ENCODE results near the gene EIF2AK3. TPM values are rescaled to one million over a fixed set of nuclear protein-coding genes. Genes with fewer than 3 reads are reported as not detected.
A peak's percentile ranks its signal among the peaks of the same experiment; 100 is the strongest.

Gene EIF2AK3
- total and polyA plus RNA-seq, 10 of the 15 experiments (the other 5 are each of a cell fraction or from before 2014, with no cell fraction given): 5.0 to 44.7 (median 22.4) TPM

DNA sequence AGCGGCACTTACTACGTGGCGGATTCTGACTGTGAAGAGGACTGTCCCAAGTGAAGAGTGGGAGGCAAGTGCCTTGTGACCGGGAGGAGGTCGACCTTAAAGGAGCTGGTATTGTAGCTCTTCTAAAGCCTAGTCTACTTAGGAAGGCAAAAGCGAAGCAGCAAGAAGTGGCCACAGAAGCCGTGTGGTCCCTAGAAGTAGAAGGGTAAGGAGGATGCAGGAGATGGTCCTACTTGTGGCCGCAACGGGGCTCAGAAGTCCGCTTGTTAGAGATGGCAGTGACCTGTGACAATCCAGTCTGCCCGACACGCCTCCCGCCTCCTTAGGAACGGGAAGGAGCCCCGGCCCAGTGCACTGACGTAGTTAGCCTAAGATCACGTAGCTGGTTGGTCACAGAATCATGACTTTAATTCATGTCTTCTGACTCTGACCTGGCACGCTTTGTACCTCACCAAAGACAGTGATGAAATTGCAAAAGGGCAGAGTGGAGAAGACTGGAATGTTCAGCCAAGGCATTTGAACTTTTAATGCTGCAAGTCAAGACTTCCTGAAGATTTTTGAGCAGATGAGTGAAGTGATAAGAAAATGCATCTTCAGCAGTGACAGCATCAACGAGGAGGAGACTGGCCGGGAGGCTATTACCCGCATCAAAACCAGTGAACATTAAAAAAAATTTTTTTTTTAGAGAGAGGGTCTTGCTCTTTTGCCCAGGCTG lies 749 bp upstream of the EIF2AK3 start (continued):
- TF ChIP-seq EGR1 (IDR thresholded peaks at IDR 0.05; ENCODE audit: borderline replicate concordance in 1 of 2, low read depth in 2 of 2, low read length in 2 of 2): no peak
- TF ChIP-seq GATAD2B (conservative IDR thresholded peaks at IDR 0.05; ENCODE audit: low read depth): peak; percentile 76; the same call in 1 of the 2 replicates
- no peak for TF ChIP-seq ZSCAN29 (IDR thresholded peaks at IDR 0.05)
- TF ChIP-seq PKNOX1 (IDR thresholded peaks at IDR 0.05): no peak
- no peak for TF ChIP-seq ZBTB11 (CRISPR knock-in tag; IDR thresholded peaks at IDR 0.05)
- peak; percentile 90 for TF ChIP-seq IKZF1 (conservative IDR thresholded peaks at IDR 0.05)
- no peak for TF ChIP-seq FOS (IDR thresholded peaks at IDR 0.05; ENCODE audit: borderline replicate concordance, extremely low read depth, insufficient read length)
- TF ChIP-seq, protein P1, sequence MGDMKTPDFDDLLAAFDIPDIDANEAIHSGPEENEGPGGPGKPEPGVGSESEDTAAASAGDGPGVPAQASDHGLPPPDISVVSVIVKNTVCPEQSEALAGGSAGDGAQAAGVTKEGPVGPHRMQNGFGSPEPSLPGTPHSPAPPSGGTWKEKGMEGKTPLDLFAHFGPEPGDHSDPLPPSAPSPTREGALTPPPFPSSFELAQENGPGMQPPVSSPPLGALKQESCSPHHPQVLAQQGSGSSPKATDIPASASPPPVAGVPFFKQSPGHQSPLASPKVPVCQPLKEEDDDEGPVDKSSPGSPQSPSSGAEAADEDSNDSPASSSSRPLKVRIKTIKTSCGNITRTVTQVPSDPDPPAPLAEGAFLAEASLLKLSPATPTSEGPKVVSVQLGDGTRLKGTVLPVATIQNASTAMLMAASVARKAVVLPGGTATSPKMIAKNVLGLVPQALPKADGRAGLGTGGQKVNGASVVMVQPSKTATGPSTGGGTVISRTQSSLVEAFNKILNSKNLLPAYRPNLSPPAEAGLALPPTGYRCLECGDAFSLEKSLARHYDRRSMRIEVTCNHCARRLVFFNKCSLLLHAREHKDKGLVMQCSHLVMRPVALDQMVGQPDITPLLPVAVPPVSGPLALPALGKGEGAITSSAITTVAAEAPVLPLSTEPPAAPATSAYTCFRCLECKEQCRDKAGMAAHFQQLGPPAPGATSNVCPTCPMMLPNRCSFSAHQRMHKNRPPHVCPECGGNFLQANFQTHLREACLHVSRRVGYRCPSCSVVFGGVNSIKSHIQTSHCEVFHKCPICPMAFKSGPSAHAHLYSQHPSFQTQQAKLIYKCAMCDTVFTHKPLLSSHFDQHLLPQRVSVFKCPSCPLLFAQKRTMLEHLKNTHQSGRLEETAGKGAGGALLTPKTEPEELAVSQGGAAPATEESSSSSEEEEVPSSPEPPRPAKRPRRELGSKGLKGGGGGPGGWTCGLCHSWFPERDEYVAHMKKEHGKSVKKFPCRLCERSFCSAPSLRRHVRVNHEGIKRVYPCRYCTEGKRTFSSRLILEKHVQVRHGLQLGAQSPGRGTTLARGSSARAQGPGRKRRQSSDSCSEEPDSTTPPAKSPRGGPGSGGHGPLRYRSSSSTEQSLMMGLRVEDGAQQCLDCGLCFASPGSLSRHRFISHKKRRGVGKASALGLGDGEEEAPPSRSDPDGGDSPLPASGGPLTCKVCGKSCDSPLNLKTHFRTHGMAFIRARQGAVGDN (IDR thresholded peaks at IDR 0.05): no peak; the same call in none of the 2 replicates
- peak; percentile 28; the same call in 1 of the 2 replicates for TF ChIP-seq YY1 (IDR thresholded peaks at IDR 0.05; ENCODE audit: low read depth, low read length)
- peak; percentile 41 for TF ChIP-seq MLLT1 (IDR thresholded peaks at IDR 0.05)
- TF ChIP-seq NFXL1 (IDR thresholded peaks at IDR 0.05; ENCODE audit: borderline replicate concordance): no peak
- TF ChIP-seq KDM1A (IDR thresholded peaks at IDR 0.05; ENCODE audit: borderline replicate concordance): no peak
- TF ChIP-seq E2F8 (IDR thresholded peaks at IDR 0.05; ENCODE audit: low read depth, partially characterized antibody): no peak
- no peak for TF ChIP-seq SREBF2 (IDR thresholded peaks at IDR 0.05; ENCODE audit: low read length)
- peak; percentile 78; the same call in 1 of the 2 replicates for TF ChIP-seq CHD1 (IDR thresholded peaks at IDR 0.05; ENCODE audit: low read depth, low read length)
- no peak for TF ChIP-seq NR2C1 (IDR thresholded peaks at IDR 0.05)
